SH-SY5Y (cell line): ENCODE results near the gene CRY1.

Experiments
- GATA2 ChIP-seq: IDR thresholded peaks from 2 replicates; pipeline ENCODE4 v1.6.1; 2011; ENCODE audit warnings: mild to moderate bottlenecking, low read depth, low read length
- GATA3 ChIP-seq: IDR thresholded peaks from 2 replicates; pipeline ENCODE4 v1.6.1; 2011; ENCODE audit warnings: low read depth, mild to moderate bottlenecking, low read length, moderate library complexity

- no peak for TF ChIP-seq GATA2
- TF ChIP-seq GATA3 = no peak
Measured at GRCh38 chr12:107134558-107134957, 41.2 kb upstream of the CRY1 start.
